ENCODE data around the gene BHLHE40. TPM values are rescaled to one million over a fixed set of nuclear protein-coding genes. Genes with fewer than 3 reads are reported as not detected.

The BHLHE40 gene
- total and polyA plus RNA-seq, 2 of the 13 experiments (the other 11 are each of a cell fraction or from before 2014, with no cell fraction given), result 1.8 to 51.0 TPM

- TF ChIP-seq SKI (IDR thresholded peaks at IDR 0.05; ENCODE audit: partially characterized antibody) (no peak), POGK (CRISPR knock-in tag; conservative IDR thresholded peaks at IDR 0.05) (no peak), ZFX (CRISPR knock-in tag; IDR thresholded peaks at IDR 0.05; ENCODE audit: low read depth) (no peak), ZMYM3 (CRISPR knock-in tag; IDR thresholded peaks at IDR 0.05) (no peak), MXD3 (CRISPR knock-in tag; IDR thresholded peaks at IDR 0.05) (no peak), ATF6 (CRISPR knock-in tag; conservative IDR thresholded peaks at IDR 0.05) (no peak), SMARCE1 (IDR thresholded peaks at IDR 0.05; ENCODE audit: borderline replicate concordance) (no peak), SPEN (CRISPR knock-in tag; IDR thresholded peaks at IDR 0.05; ENCODE audit: low read depth) (no peak), NR3C1 (CRISPR knock-in tag; IDR thresholded peaks at IDR 0.05) (no peak)
Observed at GRCh38 chr3:4996771-4997291, 17.6 kb downstream of the BHLHE40 start (continued).

- Histone ChIP-seq H3K4me3 (replicated peaks in 1 of 3; ENCODE audit: insufficient read depth in 1 of 3, low read depth in 2 of 3, low read length in 3 of 3) (no peak overlapping the region), H2AFZ (ENCODE audit: low read length) (no peak overlapping the region), H3K36me3 (replicated peaks in 1 of 2; ENCODE audit: control insufficient read depth in 1 of 2, insufficient read depth in 2 of 2, low read length in 2 of 2) (no peaks in the 10 kb centered on the region), H3K4me1 (ENCODE audit: insufficient read depth, low read length) (peaks cover 47% of the 10 kb centered on the region), H3K9me3 (ENCODE audit: low read length) (no peaks in the 10 kb centered on the region), H3K79me2 (ENCODE audit: insufficient read depth, low read length) (no peaks in the 10 kb centered on the region), H3K27ac (ENCODE audit: extremely low read length, insufficient read depth, low read length) (no peak overlapping the region), H4K20me1 (ENCODE audit: insufficient read depth, low read length) (no peaks in the 10 kb centered on the region), H3K4me2 (ENCODE audit: low read depth, low read length) (no peak overlapping the region), H3K9ac (ENCODE audit: insufficient read depth, low read depth, low read length) (no peak overlapping the region), H3K27me3 (ENCODE audit: control insufficient read depth in 1 of 2, insufficient read depth in 2 of 2, low read length in 2 of 2) (peaks cover 3 to 14% of the 10 kb centered on the region in 2 experiments; a peak in 3 of 5 replicates)
- no peak for ATAC-seq
- FAIRE-seq, result no peak
- ChIA-PET CTCF (ENCODE audit: low intra/inter-chr PET ratio, low total read pairs) (no interaction called here), POLR2A (no interaction called here)
- in situ Hi-C loops (cut with HindIII; ENCODE audit: extremely low pct_ligation_motif_present, low pct_unique_long_range_greater_than_20kb) (no loop called here), intact Hi-C loops (cut with micrococcal nuclease; ENCODE audit: unreplicated experiment) (no loop called here)
- 70% methylated on average over 5 of the region's 7 CpGs for WGBS (ENCODE audit: low lambda C conversion rate)
- no TSS peak for BruUV-seq (replicated peaks)
- DNase-seq (ENCODE audit: low spot score), result no peak
- TF ChIP-seq KDM1A (CRISPR knock-in tag; IDR thresholded peaks at IDR 0.05), result no peak
Observed at GRCh38 chr3:4997946-4998345, 18.7 kb downstream of the BHLHE40 start.
